Tibial artery (tissue), 4 donors: ENCODE results near the gene SMOC2.

ENCODE experiments used
- DNase-seq, 2 donors: peaks; one replicate each; pipeline ENCODE4 v3.0.0-alpha.2; 2019
- H3K27ac ChIP-seq, 2 donors: fragments of 200-600 bp; sonication (generic) in 1 of 2; 1 replicate in 1 of 2; 2 replicates in 1 of 2; pipeline ENCODE4 v1.5.1; 2018 to 2019; ENCODE audit warnings: mild to moderate bottlenecking in 1 of 2
- H3K27me3 ChIP-seq, 2 donors: fragments of 200-600 bp; sonication (generic) in 1 of 2; one replicate each; pipeline versions ENCODE4 v1.5.1 to v1.6.0; 2016 to 2019
- H3K36me3 ChIP-seq, 3 donors: fragments of 200-600 bp; sonication (generic) in 2 of 3; one replicate each; pipeline ENCODE4 v1.5.1; 2016 to 2019; ENCODE audit warnings: mild to moderate bottlenecking in 2 of 3
- H3K4me1 ChIP-seq, 4 donors: fragments of 200-600 bp; sonication (generic) in 2 of 4; 1 replicate in 3 of 4; 2 replicates in 1 of 4; pipeline ENCODE4 v1.5.1; 2016 to 2019
- H3K4me3 ChIP-seq, 2 donors: fragments of 200-600 bp; sonication (generic) in 1 of 2; 1 replicate in 1 of 2; 2 replicates in 1 of 2; pipeline ENCODE4 v1.5.1; 2018 to 2019; ENCODE audit warnings: mild to moderate bottlenecking in 2 of 2
- H3K9me3 ChIP-seq, 3 donors: fragments of 200-600 bp; sonication (generic) in 1 of 3; one replicate each; pipeline ENCODE4 v1.5.1; 2016 to 2019
- CTCF ChIP-seq, 2 experiments: fragments of 200-600 bp in 1 of 2; fragments of 450-650 bp in 1 of 2; IDR thresholded peaks; one replicate each; pipeline ENCODE4 v1.5.1; 2017 to 2019; ENCODE audit warnings: antibody characterized with exemption in 2 of 2, mild to moderate bottlenecking in 1 of 2, moderate library complexity in 1 of 2
- intact Hi-C: fragments of 100-400 bp; cut with DNase I; formaldehyde crosslinking; loops from one replicate; pipeline ENCODE4 v1.15.0; 2023; ENCODE audit warnings: low total_unique reads

Gene SMOC2

GRCh38 chr6:168500519-168500918, 59.5 kb downstream of the SMOC2 start:
- intact Hi-C loops = no loop called here
- H3K36me3 ChIP-seq = no peaks in the 10 kb centered on the region
- H3K4me1 ChIP-seq = peaks cover 0 to 12% (median 0%) of the 10 kb centered on the region in 4 donors
- no peaks in the 10 kb centered on the region for H3K27me3 ChIP-seq
- no peak for DNase-seq
- no peak overlapping the region for H3K27ac ChIP-seq
- H3K9me3 ChIP-seq = no peaks in the 10 kb centered on the region
- no peak overlapping the region for H3K4me3 ChIP-seq
- TF ChIP-seq CTCF (IDR thresholded peaks at IDR 0.05) = no peak

DNA sequence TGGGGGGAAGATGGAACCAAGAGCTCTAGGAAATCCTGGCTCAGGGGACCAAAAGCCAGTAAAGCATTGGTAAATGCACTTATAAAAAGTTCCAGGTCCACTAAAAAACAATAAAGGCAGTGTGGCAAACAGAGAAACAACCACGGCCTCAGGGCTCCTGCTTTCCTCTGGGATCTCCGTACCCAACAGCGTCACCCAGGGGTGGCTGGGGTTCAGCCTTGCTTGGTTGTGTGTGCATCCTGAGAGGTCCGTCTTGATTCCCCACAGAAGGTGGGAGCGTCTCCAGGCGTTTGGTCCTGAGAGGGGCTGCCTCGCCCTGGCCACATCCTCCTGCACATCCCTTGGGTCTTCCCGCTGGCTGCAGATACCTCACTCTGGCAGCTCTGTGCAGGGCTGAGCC, 60.6 kb downstream of the SMOC2 start:
- Histone ChIP-seq H3K4me1 (peaks cover 0 to 12% (median 0%) of the 10 kb centered on the region in 4 donors), H3K27ac (no peak overlapping the region), H3K36me3 (no peaks in the 10 kb centered on the region), H3K4me3 (no peak overlapping the region), H3K9me3 (no peaks in the 10 kb centered on the region), H3K27me3 (no peaks in the 10 kb centered on the region)
- intact Hi-C loops = no loop called here
- no peak for DNase-seq
- TF ChIP-seq CTCF (IDR thresholded peaks at IDR 0.05) = no peak

GRCh38 chr6:168504366-168504765, 63.4 kb downstream of the SMOC2 start:
- intact Hi-C loops = no loop called here

GRCh38 chr6:168506460-168506859, 65.5 kb downstream of the SMOC2 start:
- no peak overlapping the region for H3K4me3 ChIP-seq
- no peak overlapping the region for H3K27ac ChIP-seq
- H3K9me3 ChIP-seq = no peaks in the 10 kb centered on the region
- intact Hi-C loops = no loop called here
- H3K4me1 ChIP-seq = no peaks in the 10 kb centered on the region
- no peaks in the 10 kb centered on the region for H3K27me3 ChIP-seq
- no peak for DNase-seq
- no peak for TF ChIP-seq CTCF (IDR thresholded peaks at IDR 0.05)
- H3K36me3 ChIP-seq = peaks cover 0 to 12% (median 0%) of the 10 kb centered on the region in 3 donors

More at GRCh38 chr6:168504366-168504765, 63.4 kb downstream of the SMOC2 start:
- no peak for TF ChIP-seq CTCF (IDR thresholded peaks at IDR 0.05)
- Histone ChIP-seq H3K27me3 (no peaks in the 10 kb centered on the region), H3K9me3 (no peaks in the 10 kb centered on the region), H3K36me3 (peaks cover 0 to 7% (median 0%) of the 10 kb centered on the region in 3 donors), H3K4me3 (no peak overlapping the region), H3K27ac (no peak overlapping the region), H3K4me1 (no peaks in the 10 kb centered on the region)
- DNase-seq = no peak

DNA sequence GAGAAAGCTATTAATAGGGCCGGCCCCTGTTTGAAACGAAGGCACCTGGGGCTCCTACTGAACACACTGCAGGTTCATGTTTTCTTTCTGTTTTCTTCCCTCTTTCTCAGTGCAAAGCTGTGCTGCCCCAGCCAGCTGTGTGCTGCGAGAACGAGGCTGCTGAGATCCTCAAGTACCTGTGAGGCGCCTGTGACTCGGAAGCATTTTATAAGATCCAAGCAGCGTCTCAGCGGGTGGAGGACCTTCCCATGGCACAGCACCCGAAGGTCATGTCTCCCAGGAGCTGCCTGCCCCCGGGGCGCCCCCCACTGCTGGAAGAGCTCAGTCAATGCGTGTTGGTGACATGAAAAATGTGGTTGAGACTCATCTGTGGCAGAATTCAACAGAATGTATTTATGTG, 66.3 kb downstream of the SMOC2 start:
- H3K36me3 ChIP-seq = peaks cover 0 to 12% (median 0%) of the 10 kb centered on the region in 3 donors
- no peak for DNase-seq
- no peaks in the 10 kb centered on the region for H3K4me1 ChIP-seq
- H3K27ac ChIP-seq = no peak overlapping the region
- no peak overlapping the region for H3K4me3 ChIP-seq
- no peaks in the 10 kb centered on the region for H3K27me3 ChIP-seq
- TF ChIP-seq CTCF (IDR thresholded peaks at IDR 0.05) = no peak
- no peaks in the 10 kb centered on the region for H3K9me3 ChIP-seq
- intact Hi-C loops = no loop called here

- Histone ChIP-seq H3K4me1 (no peaks in the 10 kb centered on the region), H3K27ac (no peak overlapping the region), H3K27me3 (no peaks in the 10 kb centered on the region), H3K36me3 (peaks cover 0 to 12% (median 0%) of the 10 kb centered on the region in 3 donors), H3K9me3 (no peaks in the 10 kb centered on the region), H3K4me3 (no peak overlapping the region)
- intact Hi-C loops = no loop called here
- no peak for DNase-seq
- no peak for TF ChIP-seq CTCF (IDR thresholded peaks at IDR 0.05)
Measured at GRCh38 chr6:168507730-168508129, 66.7 kb downstream of the SMOC2 start.
